HFFc6 (cell line): ENCODE data around the gene PRDM11. TPM values are rescaled to one million over a fixed set of nuclear protein-coding genes. Genes with fewer than 3 reads are reported as not detected.

Experiments
- DNase-seq: peaks from one replicate; pipeline ENCODE4 v3.0.0-alpha.2; 2018
- H3K27ac Mint-ChIP-seq: 2 replicates; pipeline ENCODE4 v1.8.0; 2020; ENCODE audit warnings: mild to moderate bottlenecking, mixed read lengths
- H3K27me3 Mint-ChIP-seq: 2 replicates; pipeline ENCODE4 v1.8.0; 2021; ENCODE audit warnings: mild to moderate bottlenecking, moderate library complexity, mixed read lengths; ENCODE audit not compliant: insufficient read depth
- H3K36me3 Mint-ChIP-seq: 2 replicates; pipeline ENCODE4 v1.8.0; 2021; ENCODE audit warnings: low read depth, mixed read lengths
- H3K4me1 Mint-ChIP-seq: 2 replicates; pipeline ENCODE4 v1.8.0; 2020; ENCODE audit warnings: low read depth, mixed read lengths
- H3K4me3 Mint-ChIP-seq: 2 replicates; pipeline ENCODE4 v1.8.0; 2020; ENCODE audit warnings: mild to moderate bottlenecking, moderate library complexity, mixed read lengths
- H3K9me3 Mint-ChIP-seq: 2 replicates; pipeline ENCODE4 v1.8.0; 2020; ENCODE audit warnings: mild to moderate bottlenecking, mixed read lengths
- CTCF ChIP-seq: fragments of 200-600 bp; sonication (generic); IDR thresholded peaks from 2 replicates; pipeline ENCODE4 v1.5.0; 2021; ENCODE audit warnings: antibody characterized with exemption, mild to moderate bottlenecking
- total RNA-seq, 6 experiments: library from RNA; stranded (reverse); fragmentation: NEBNext Ultra II Directional; extraction: Animal tissue kit (Norgen Biotek cat#: 25700); gene quantifications; 2 replicates in 1 of 6; 3 replicates in 5 of 6; pipeline ENCODE4 v1.2.3, GENCODE V29; 2021

Gene PRDM11
- total RNA-seq, 6 experiments from 2014 or later = 2.0 to 5.6 (median 2.7) TPM

DNA sequence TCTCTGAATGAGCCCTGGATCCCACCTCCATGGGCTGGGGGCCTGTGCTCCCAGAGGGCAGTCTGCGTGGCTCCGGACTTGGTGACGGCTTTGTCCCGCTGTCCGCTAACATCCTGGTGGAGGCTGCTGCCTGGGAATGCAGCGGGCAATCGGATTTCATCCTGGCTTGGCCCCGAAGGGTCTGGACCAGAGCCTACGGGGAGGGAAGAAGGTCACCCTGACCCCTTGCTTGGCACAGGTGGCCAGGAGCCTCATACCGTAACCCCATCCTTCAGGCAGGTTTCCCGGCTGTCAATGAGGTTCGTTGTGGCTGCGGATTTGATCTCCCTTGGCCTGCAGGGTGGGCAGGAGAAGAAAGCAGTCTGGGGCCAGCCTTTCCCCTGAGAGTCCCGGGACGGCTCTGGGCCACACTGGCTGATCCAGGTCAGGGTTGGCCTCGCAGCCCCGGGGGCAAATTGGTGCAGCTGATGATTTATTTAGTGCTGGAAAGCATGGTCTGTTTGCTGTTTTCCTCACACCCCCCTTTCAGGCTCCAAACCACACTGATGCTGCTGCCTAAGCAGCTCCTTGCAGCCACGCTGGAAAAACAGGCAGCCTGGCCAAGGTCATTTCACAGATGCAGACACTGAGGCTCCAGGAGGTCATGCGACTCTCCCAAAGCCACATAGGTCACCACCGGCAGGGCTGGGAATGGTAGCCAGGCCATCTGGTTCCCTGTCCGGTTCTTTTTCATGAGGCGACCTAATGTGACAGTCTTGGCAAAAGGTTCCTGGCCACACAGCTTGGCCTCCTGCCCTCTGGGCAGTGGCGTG, 15.0 kb downstream of the PRDM11 start:
- H3K9me3 Mint-ChIP-seq = no peaks in the 10 kb centered on the region
- DNase-seq = no peak
- no peaks in the 10 kb centered on the region for H3K36me3 Mint-ChIP-seq
- H3K4me1 Mint-ChIP-seq = no peaks in the 10 kb centered on the region
- H3K4me3 Mint-ChIP-seq = no peak overlapping the region
- no peak for TF ChIP-seq CTCF
- H3K27ac Mint-ChIP-seq = no peak overlapping the region
- H3K27me3 Mint-ChIP-seq = peaks cover 11% of the 10 kb centered on the region

DNA sequence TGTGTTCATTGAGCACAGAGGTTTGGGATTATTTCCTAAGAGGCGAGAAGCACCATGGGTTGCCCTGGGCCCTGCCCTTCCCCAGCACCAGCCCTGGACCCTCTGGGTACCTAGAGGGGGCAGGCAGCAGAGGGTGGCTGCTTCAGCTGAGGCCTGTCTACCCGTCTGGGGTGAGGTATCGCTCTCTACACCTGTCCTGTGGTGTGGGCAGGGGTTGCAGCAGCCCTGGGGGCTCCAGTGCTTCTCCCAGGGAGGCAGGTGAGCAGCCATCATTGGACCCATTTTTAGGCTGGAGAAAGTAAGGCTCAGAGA, 15.6 kb downstream of the PRDM11 start:
- Mint-ChIP-seq H3K4me1 (no peaks in the 10 kb centered on the region), H3K36me3 (no peaks in the 10 kb centered on the region), H3K9me3 (no peaks in the 10 kb centered on the region), H3K4me3 (no peak overlapping the region), H3K27ac (no peak overlapping the region), H3K27me3 (peaks cover 11% of the 10 kb centered on the region)
- no peak for DNase-seq
- TF ChIP-seq CTCF = no peak

DNA sequence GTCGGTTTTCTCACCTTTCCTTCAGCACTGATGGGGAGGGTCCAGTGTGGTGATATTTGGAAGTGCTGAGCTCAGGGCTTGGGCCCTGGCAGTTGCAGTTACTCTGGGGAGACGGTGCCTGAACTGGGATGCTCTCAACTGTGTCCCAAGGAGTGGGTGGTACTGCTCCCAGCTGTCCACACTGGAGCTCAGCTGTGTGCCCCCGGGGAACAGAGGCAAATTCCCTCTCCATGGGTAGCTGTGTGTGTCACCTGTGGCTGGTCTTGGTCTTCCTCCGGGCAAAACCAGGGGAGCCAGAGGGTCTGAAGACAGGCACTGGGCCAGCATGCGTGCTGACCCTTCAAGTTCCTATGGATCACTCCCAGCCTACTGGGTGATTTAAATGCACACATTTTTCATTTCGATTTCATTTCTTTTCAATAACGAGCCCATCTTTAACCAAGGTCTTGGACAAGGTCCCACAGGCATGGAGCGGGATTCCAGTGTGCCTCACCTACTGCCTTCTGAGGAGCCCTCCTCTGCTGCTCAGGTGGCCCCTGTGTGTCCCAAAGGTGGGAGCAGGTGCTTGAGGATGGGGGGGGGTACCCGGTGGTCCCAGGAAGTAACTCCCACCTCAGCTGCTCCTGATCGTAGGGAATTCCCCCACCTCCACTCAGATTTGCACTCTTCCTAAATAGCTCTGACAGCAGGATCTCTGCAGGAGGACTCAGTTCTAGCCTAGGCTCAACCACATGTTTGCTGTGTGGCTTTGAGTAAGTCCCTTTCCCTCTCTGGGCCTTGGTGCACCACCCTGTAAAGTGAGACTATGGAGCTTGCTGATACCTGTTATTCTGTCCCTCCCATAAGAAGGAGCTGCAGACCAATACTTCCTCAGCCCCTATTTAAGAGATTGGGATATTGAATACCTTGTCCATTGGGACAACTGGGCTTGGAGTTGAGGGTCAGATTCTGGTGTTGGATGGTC, 16.8 kb downstream of the PRDM11 start:
- Mint-ChIP-seq H3K27ac (no peak overlapping the region), H3K36me3 (no peaks in the 10 kb centered on the region)

DNA sequence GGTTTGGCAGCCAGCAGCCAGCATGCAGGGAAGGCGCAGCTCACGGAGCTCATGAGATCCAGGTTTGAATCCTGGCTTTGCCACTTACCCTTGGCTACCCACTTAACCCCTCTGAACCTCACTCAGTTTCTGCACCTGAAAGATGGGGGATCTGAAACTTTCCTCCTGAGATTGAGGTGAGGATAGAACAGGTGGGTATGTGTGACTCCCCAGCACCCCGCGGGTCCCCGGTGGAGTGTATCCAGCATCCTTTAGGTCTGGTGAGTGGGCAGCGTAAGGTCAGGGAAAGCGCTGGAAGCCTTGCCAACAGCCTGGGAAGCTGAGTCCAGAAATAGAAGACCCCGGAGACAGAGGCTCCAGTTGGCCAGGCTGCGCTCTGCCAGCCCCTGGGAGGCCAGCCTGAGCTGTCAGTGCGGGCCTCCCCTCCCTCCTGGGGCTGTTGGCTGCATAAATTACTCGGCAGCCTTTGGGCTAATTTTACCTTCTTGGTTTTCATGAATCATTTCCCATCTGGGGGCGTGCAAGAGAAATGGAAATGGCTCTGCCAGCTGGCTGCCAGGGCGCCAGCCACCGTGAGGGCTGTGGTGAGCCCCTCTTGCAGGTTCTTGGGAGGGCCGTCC, 17.6 kb downstream of the PRDM11 start:
- no peaks in the 10 kb centered on the region for H3K36me3 Mint-ChIP-seq
- TF ChIP-seq CTCF = no peak
- H3K27ac Mint-ChIP-seq = no peak overlapping the region
- no peaks in the 10 kb centered on the region for H3K9me3 Mint-ChIP-seq
- H3K27me3 Mint-ChIP-seq = peaks cover 8% of the 10 kb centered on the region; the same call in 1 of the 2 replicates
- no peak overlapping the region for H3K4me3 Mint-ChIP-seq
- DNase-seq = no peak
- no peaks in the 10 kb centered on the region for H3K4me1 Mint-ChIP-seq

More for the DNA sequence above, 16.8 kb downstream of the PRDM11 start:
- Mint-ChIP-seq H3K4me3 (no peak overlapping the region), H3K9me3 (no peaks in the 10 kb centered on the region), H3K4me1 (no peaks in the 10 kb centered on the region), H3K27me3 (peaks cover 11% of the 10 kb centered on the region; the same call in 1 of the 2 replicates)
- no peak for TF ChIP-seq CTCF
- DNase-seq = no peak

- no peak for TF ChIP-seq CTCF
- no peaks in the 10 kb centered on the region for H3K36me3 Mint-ChIP-seq
- H3K27me3 Mint-ChIP-seq = peaks cover 8% of the 10 kb centered on the region; the same call in 1 of the 2 replicates
- H3K9me3 Mint-ChIP-seq = no peaks in the 10 kb centered on the region
- no peak overlapping the region for H3K27ac Mint-ChIP-seq
- no peak overlapping the region for H3K4me3 Mint-ChIP-seq
- no peaks in the 10 kb centered on the region for H3K4me1 Mint-ChIP-seq
- no peak for DNase-seq
Observed at GRCh38 chr11:45165386-45165785, 18.9 kb downstream of the PRDM11 start.
